Ammon's horn (tissue), 1 donor: ENCODE measurements around the gene AP2A1.
A peak's percentile ranks its signal among the peaks of the same experiment; 100 is the strongest.

Source experiments
- DNase-seq: peaks from one replicate; pipeline ENCODE4 v3.0.0-alpha.2; 2016; ENCODE audit warnings: low spot score

AP2A1 gene

GRCh38 chr19:49839713-49840112 lies 72.9 kb downstream of the AP2A1 start:
- no peak for DNase-seq

- no peak for DNase-seq
These were observed 73.5 kb downstream of the AP2A1 start for GRCh38 chr19:49840321-49840720.

- no peak for DNase-seq
These were observed 74.0 kb downstream of the AP2A1 start for GRCh38 chr19:49840736-49841249.

GRCh38 chr19:49843265-49843664 lies 76.5 kb downstream of the AP2A1 start:
- DNase-seq: no peak

GRCh38 chr19:49844138-49845095 lies 77.6 kb downstream of the AP2A1 start:
- no peak for DNase-seq

DNA sequence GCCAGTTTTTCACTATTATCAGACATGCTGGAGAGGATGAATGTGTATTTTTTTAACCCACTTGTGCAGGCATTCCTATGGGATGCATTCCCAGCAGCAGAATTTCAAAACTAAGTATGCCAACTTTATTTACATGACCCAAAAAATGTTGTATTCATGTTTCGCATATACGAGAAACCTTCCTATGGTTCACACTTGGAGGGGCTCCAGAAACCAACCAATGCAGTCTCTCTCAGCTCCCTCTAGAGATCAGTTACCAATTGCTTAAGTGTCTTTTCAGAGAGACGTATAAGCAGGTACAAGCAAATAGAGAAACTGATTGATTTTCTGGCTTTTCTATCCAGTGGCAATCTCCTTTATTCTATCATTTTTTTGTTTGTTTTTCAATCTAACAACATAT lies 78.6 kb downstream of the AP2A1 start:
- no peak for DNase-seq

DNA sequence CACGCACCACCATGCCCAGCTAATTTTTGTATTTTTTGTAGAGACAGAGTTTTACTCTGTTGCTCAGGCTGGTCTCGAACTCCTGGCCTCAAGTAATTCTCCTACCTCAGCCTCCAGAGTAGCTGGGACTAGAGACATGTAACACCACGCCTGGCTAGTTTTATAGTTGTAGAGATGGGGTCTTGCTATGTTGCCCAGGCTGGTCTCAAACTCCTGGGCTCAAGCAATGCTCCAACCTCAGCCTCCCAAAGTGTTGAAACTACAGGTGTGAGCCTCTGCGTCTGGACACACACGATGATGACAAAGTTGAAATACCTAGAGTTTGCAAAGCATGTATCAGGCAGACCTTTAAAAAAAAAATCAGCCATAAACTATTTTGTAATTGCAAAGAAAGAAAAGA lies 79.6 kb downstream of the AP2A1 start:
- no peak for DNase-seq

DNA sequence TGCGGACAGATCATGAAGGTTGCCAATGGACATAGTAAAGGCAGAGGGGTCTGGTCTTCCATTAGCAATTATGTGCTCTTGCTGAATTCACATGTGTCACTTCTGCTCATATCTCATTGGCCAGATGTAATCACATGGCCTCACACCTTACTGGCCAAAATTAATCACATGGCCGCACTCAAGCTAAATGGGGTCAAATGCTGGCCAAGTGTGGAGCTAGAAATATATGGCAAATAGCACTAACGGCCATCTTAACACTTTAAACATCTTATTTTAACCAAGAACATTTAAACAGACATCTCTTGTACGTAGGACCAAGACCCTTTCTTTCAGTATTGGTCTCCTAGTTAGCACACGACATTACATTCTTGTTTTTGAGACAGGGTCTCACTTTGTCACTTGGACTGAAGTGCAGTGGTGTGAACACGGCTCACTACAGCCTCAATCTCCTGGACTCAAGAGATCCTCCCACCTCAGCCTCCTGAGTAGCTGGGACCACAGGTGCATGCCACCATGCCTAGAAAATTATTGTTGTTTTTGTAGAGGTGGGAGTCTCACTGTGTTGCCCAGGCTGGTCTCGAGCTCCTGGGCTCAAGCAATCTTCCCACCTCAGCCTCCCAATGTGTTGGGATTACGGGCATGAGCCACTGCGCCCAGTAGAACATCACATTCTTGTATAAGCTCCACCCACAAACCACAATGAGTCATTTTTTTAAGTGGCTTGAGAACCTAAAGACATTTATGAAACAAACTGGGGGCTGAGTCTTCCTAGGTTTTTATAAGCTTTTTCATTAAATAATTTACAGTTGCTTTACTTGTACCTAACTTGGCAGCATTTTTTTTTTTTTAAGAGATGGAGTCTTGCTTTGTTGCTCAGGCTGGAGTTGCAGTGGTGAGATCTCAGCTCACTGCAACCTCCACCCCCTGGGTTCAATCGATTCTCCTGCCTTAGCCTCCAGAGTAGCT lies 81.2 kb downstream of the AP2A1 start:
- DNase-seq: no peak

- DNase-seq: no peak
These were observed 82.1 kb downstream of the AP2A1 start for GRCh38 chr19:49848938-49849337.

DNA sequence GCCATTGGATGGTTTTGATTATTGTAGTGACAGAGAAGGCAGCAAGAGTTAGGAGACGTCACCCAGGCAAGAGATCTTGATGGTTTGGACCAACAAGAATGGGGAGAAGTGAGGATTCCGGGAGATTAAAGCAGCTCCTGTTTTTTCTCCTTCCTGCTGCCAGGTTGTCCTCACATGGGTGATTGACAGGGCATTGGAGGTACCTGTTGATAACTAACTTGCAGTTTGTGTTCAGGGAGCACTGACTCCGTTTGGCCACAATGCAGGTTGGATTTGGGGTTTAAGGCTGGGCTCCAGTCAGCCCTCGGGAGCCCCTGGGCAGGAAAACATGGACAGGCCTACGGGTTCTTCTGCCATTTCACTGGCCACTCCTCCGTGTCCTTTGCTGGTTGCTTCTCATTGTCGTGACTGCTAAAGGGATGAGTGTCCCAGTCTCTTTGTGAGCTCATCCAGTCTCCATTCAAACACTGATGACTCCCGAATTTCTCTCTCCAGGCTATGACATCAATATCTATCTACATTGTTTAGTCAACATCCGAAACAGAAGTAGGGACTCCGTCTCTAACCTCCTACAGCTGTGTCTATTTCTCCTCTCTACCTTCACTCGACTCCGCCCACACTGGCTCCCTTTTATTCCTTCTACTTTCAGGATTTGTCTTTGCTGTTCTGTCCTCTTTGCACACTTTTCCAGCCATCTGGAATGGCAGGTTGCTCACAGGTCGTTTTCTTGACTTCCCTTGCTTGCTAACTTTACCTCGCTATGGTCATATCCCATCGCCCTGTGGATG lies 82.8 kb downstream of the AP2A1 start:
- no peak for DNase-seq

- no peak for DNase-seq
These were observed 83.4 kb downstream of the AP2A1 start for GRCh38 chr19:49850221-49850486.

DNA sequence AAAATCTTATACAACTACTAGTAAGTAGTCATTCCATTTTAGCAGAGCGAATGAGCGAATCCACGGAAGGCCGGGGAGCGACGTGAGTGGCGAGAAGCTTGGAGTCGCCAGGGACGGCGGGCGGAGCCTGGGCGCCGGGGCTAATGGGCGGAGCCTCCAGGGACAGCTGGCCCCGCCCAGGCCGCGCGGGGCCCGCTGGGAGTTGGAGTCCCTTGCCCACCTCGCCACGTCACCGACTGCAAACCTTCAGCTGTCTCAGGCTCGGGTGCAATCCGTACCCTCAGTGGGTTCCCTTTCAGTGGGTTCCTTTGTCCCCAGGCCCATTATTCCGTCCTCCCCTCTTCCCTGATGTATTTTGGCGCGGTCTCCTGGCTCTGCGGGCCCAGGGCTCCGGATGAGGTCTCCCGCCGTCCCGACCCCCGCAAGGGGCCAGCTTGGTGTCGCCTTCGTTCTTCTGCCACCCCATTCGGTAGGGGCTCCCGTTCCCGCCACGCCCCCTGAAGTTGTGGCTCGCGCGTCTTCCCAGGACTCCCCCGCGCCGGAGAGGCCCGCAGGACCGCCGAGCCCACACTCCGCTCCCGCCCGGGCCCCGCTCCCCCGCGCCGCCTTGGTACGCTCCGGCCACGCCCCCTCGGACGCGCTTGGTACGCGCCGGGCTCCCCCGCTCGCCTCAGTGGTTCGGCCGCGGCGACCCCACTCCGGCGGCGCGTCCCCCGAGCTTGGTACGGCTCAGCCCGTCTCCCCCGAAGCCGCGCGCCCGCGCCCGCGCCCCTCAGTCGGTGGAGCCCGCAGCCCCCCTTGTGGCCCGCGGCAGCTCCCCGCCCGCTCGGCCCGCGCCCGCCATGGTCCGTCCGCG lies 83.9 kb downstream of the AP2A1 start, which contains the start of gene PTOV1:
Gene PTOV1, plus strand, starts transcription at position 673 of the 856 bp plus-strand sequence.
- peak; percentile 96 for DNase-seq

GRCh38 chr19:49851456-49852259 lies 84.9 kb downstream of the AP2A1 start:
- DNase-seq: no peak

GRCh38 chr19:49852631-49853126 lies 85.9 kb downstream of the AP2A1 start:
- DNase-seq: no peak

GRCh38 chr19:49853852-49854377 lies 87.1 kb downstream of the AP2A1 start:
- no peak for DNase-seq

GRCh38 chr19:49854378-49855263 lies 87.8 kb downstream of the AP2A1 start:
- DNase-seq: no peak

DNA sequence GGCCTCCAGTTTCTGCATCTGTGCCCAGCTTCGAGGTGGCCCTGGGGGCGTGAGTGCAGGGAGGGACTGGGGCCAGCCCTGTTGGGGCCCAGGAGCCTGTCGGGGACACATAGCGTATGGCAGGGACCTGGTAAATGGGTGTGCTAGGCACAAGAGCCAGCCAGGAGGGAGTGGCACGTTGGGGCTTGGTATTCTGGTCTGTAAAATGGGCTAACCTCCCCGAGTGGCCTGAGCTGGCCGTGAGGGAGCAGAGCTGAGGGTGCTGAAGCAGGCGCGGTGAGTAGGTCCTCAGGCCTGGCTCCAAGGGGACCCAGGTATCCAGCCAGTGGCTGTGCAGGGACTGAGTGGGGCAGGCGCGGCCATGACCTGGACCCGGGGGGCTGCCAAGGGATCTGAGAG lies 88.5 kb downstream of the AP2A1 start:
- no peak for DNase-seq
